CD4-positive, alpha-beta T cell treated with Interleukin-15 for 1 hour (primary cell): ENCODE results near the gene PPFIBP1.
"Not testable (repeated sequence)": the region's sequence is repeated elsewhere in the genome, so short reads cannot be mapped to it uniquely, and the experiment has no call there.

Experiments used
- DNase-seq: peaks from one replicate; pipeline ENCODE4 v3.0.0-alpha.2; 2020

Gene PPFIBP1

DNA sequence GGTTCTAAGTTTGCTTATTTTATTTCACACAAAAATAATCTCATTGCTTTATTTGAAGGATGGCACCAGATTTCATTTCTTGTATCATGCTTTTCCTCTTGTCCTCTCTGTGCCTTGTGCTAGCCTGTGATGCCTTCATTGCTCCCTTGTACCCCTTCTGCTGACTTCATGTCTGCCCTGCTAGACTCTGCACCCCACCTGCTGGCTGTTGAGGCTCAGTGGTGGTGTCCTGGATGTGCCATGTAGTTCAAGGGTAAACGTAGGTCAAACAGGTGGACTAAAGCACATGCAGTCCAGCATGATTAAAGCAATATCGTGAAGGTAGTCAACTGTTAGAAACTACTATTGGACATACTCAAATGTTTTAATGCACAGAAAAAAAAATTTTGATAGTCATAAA is 208.3 kb downstream of the PPFIBP1 start:
- no peak for DNase-seq

- no peak for DNase-seq
Observed at GRCh38 chr12:27733052-27733656, 209.1 kb downstream of the PPFIBP1 start.

- DNase-seq: no peak
Observed at GRCh38 chr12:27733791-27734190, 209.8 kb downstream of the PPFIBP1 start.

DNA sequence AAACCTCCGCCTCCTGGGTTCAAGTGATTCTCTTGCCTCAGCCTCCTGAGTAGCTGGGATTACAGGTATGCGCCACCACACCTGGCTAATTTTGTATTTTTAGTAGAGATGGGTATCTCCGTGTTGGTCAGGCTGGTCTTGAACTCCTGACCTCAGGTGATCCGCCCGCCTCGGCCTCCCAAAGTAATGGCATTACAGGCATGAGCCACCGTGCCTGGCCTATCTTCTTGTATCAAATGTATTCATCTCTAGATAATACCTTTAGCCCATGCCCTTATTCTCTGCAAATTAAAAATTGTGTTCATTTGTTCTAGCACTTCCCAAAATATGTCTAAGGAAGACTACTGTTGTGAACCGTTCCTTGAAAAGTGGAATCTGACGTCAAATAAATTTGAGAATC is 210.3 kb downstream of the PPFIBP1 start:
- not testable (repeated sequence) for DNase-seq

- DNase-seq: no peak
Observed at GRCh38 chr12:27743601-27744000, 219.6 kb downstream of the PPFIBP1 start.
